Upper lobe of right lung (tissue), 1 donor: ENCODE results near the gene SLC6A5. TPM values are rescaled to one million over a fixed set of nuclear protein-coding genes. Genes with fewer than 3 reads are reported as not detected.

Experiments
- ATAC-seq: fragments of 200-7000 bp; cut with Tn5 transposase; one replicate; pipeline ENCODE4 v1.9.1; 2020; ENCODE audit warnings: mild to moderate bottlenecking, moderate library complexity
- DNase-seq: peaks from one replicate; pipeline ENCODE4 v3.0.0-alpha.2; 2020
- H3K27ac ChIP-seq: fragments of 200-600 bp; one replicate; pipeline ENCODE4 v1.8.0; 2022
- H3K27me3 ChIP-seq: fragments of 200-600 bp; one replicate; pipeline ENCODE4 v1.8.0; 2022; ENCODE audit warnings: mild to moderate bottlenecking
- H3K36me3 ChIP-seq: fragments of 200-600 bp; one replicate; pipeline ENCODE4 v1.8.0; 2022
- H3K4me1 ChIP-seq: fragments of 200-600 bp; one replicate; pipeline ENCODE4 v1.8.0; 2022
- H3K4me3 ChIP-seq: fragments of 200-600 bp; one replicate; pipeline ENCODE4 v1.8.0; 2022; ENCODE audit warnings: mild to moderate bottlenecking
- H3K9me3 ChIP-seq: fragments of 200-600 bp; one replicate; pipeline ENCODE4 v1.8.0; 2022
- intact Hi-C: fragments of 100-400 bp; cut with DNase I; formaldehyde crosslinking; loops from one replicate; pipeline ENCODE4 v1.11.0; 2022
- total RNA-seq: library from RNA; stranded (reverse); fragmentation: NEBNext Ultra II Directional; extraction: Animal tissue kit (Norgen Biotek cat#: 25700); gene quantifications from one replicate; pipeline ENCODE4 v1.2.1, GENCODE V29; 2021
- TF ChIP-seq, protein P1 (sequence below): fragments of 200-600 bp; IDR thresholded peaks from one replicate; pipeline ENCODE4 v1.8.0; 2022; ENCODE audit warnings: antibody characterized with exemption
- donor health status: DM: no; HTN: yes; CAD: no; lungs with severe emphysema.

The SLC6A5 gene
- total RNA-seq, 1 donor from 2014 or later = not detected

DNA sequence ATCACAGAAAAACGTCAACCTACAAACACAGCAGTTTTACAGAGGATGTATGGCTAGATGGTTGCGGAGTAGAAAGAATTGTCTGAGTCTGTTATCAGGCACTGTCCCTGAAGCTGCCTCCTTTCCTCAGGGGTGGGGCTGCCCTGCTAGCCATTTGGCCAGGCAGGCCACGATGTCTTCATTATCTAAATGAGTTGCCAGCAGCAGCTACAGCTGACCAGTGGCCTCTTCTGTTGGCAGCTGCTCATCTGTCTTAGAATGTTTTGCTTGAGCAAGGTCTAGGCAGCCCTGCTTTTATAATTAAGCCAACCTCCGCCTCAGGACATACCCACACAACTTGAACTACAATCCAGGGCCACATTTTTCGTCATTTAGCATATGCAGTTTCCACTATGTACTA, 17.5 kb downstream of the SLC6A5 start:
- H3K9me3 ChIP-seq = no peaks in the 10 kb centered on the region
- H3K4me1 ChIP-seq = no peaks in the 10 kb centered on the region
- DNase-seq (no peak), ATAC-seq (no peak)
- no peaks in the 10 kb centered on the region for H3K36me3 ChIP-seq
- no peak overlapping the region for H3K27ac ChIP-seq
- no peak overlapping the region for H3K4me3 ChIP-seq
- intact Hi-C loops = no loop called here
- TF ChIP-seq, protein P1, sequence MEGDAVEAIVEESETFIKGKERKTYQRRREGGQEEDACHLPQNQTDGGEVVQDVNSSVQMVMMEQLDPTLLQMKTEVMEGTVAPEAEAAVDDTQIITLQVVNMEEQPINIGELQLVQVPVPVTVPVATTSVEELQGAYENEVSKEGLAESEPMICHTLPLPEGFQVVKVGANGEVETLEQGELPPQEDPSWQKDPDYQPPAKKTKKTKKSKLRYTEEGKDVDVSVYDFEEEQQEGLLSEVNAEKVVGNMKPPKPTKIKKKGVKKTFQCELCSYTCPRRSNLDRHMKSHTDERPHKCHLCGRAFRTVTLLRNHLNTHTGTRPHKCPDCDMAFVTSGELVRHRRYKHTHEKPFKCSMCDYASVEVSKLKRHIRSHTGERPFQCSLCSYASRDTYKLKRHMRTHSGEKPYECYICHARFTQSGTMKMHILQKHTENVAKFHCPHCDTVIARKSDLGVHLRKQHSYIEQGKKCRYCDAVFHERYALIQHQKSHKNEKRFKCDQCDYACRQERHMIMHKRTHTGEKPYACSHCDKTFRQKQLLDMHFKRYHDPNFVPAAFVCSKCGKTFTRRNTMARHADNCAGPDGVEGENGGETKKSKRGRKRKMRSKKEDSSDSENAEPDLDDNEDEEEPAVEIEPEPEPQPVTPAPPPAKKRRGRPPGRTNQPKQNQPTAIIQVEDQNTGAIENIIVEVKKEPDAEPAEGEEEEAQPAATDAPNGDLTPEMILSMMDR = no peak
- H3K27me3 ChIP-seq = peaks cover 18% of the 10 kb centered on the region

DNA sequence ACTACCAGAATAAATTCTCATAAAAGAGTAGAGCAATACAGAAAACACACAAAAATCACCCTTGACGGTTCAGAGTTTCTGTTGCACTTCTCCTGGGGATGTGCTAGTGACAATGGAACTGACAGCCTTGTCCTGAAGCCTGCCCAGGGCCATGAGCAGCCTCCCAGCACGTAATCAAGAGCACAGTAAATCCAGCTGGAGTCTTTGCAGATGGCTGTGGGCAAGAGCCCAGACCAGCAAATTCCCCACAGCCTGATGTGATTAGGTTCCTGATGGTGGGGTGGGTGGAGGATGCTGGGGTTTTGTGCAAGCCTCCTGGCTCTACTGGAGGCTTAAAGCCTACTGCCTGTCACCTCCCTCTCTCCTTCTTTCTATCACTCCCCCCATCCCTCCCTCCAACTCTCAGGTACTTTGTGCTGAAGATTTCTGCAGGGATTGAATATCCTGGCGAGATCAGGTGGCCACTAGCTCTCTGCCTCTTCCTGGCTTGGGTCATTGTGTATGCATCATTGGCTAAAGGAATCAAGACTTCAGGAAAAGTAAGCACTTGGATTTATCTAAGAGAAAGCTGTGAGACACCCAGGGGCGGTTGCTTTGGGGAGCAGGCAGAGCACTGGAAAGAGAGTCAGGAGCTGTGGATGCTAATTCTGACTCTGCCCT, 18.1 kb downstream of the SLC6A5 start:
- H3K27ac ChIP-seq = no peak overlapping the region
- H3K4me3 ChIP-seq = no peak overlapping the region
- peaks cover 12% of the 10 kb centered on the region for H3K27me3 ChIP-seq
- intact Hi-C loops = no loop called here
- no peaks in the 10 kb centered on the region for H3K36me3 ChIP-seq
- ATAC-seq = no peak
- DNase-seq = no peak
- H3K9me3 ChIP-seq = no peaks in the 10 kb centered on the region
- no peaks in the 10 kb centered on the region for H3K4me1 ChIP-seq
- TF ChIP-seq, protein P1 = no peak

DNA sequence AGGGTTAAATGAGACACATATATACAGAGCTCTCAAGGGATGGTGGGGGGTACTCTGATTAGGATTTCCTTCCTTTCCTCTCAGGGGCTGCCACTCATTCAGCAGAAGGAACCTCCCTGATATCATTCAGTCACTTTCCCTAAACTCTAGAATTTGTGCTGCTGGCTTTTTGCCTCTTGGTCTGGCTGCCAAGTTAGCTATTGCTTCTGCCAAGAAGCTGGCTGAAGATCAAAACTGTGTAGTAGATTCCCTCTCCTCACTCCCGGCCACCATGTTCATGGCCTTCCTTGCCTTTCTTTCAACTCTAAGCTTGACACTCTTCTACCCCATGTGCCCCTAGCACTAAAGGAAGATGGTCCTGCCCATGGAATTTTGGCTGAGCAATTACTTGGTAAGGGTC, 18.7 kb downstream of the SLC6A5 start:
- no peaks in the 10 kb centered on the region for H3K9me3 ChIP-seq
- intact Hi-C loops = no loop called here
- no peaks in the 10 kb centered on the region for H3K36me3 ChIP-seq
- no peak overlapping the region for H3K27ac ChIP-seq
- TF ChIP-seq, protein P1 = no peak
- no peaks in the 10 kb centered on the region for H3K4me1 ChIP-seq
- no peak overlapping the region for H3K4me3 ChIP-seq
- peaks cover 6% of the 10 kb centered on the region for H3K27me3 ChIP-seq
- ATAC-seq (no peak), DNase-seq (no peak)

DNA sequence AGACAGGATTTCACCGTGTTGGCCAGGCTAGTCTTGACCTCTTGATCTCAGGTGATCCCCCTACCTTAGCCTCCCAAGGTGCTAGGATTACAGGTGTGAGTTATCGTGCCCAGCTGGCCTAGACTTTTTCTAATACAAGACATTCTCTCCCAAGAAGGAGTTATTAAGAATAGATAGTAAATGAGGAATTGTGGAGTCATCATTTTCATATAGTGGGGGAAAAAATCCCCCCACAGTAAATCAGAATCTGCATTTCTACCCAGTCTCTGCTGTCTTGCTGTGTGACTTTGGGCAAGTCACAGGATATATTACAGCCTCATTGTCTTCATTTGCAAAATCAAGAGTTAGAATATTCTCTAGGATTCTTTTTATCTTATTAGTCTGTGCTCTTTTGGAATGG, 21.6 kb downstream of the SLC6A5 start:
- no peaks in the 10 kb centered on the region for H3K9me3 ChIP-seq
- intact Hi-C loops = no loop called here
- DNase-seq (no peak), ATAC-seq (no peak)
- peaks cover 10% of the 10 kb centered on the region for H3K27me3 ChIP-seq
- no peaks in the 10 kb centered on the region for H3K36me3 ChIP-seq
- no peak overlapping the region for H3K27ac ChIP-seq
- TF ChIP-seq, protein P1 = no peak
- no peak overlapping the region for H3K4me3 ChIP-seq
- H3K4me1 ChIP-seq = no peaks in the 10 kb centered on the region

DNA sequence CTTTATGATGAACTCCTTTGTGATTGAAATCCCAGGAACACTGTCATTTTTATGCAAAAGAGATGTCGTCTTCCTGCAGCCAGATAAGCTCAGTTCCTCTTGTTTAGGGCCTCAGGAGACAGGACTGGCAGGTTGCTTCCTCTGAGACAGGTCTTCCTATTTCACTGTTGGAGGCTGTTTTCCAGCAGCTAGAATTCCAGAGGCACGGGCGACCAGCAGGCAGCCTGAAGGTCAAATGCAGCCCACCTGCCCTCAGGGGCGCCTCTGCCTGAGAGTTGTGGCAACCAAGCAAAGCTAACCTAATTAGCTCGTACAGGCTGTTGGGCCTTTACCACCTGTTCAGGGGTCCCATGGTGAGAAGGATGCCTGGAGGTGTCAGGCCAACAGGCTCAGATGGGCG, 22.3 kb downstream of the SLC6A5 start:
- Histone ChIP-seq H3K27me3 (peaks cover 10% of the 10 kb centered on the region), H3K9me3 (no peaks in the 10 kb centered on the region), H3K4me1 (no peaks in the 10 kb centered on the region), H3K4me3 (no peak overlapping the region), H3K36me3 (no peaks in the 10 kb centered on the region), H3K27ac (no peak overlapping the region)
- DNase-seq (no peak), ATAC-seq (no peak)
- intact Hi-C loops = no loop called here
- TF ChIP-seq, protein P1 = no peak

DNA sequence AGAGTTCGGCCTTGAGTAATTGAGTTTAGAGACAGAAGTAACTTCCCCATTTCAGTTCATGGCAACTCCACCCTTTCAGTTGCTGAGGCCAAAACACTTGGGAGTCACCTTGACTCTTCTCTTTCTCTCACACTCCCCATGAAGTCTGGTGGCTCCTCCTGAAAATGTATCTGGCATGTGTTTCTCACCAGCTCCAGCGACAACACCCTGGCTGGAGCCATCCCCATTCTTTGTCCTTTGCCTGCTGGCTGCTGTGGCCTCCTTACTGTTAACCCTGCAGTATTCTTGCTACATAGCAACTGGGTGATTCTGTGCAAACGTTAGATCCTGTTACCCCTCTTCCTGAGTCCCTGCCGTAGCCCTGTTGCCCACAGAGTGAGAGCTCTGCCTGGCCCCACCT, 23.8 kb downstream of the SLC6A5 start:
- ATAC-seq = no peak
- H3K27me3 ChIP-seq = peaks cover 4% of the 10 kb centered on the region
- no peaks in the 10 kb centered on the region for H3K36me3 ChIP-seq

More for the DNA sequence above, 23.8 kb downstream of the SLC6A5 start:
- no peak for DNase-seq
- Histone ChIP-seq H3K4me3 (no peak overlapping the region), H3K27ac (no peak overlapping the region), H3K9me3 (no peaks in the 10 kb centered on the region), H3K4me1 (no peaks in the 10 kb centered on the region)
- TF ChIP-seq, protein P1 = no peak
- intact Hi-C loops = no loop called here
